Smooth muscle cell (in vitro differentiated cells): ENCODE data around the gene NR3C2. TPM values are rescaled to one million over a fixed set of nuclear protein-coding genes. Genes with fewer than 3 reads are reported as not detected.

Experiments used
- DNase-seq: peaks from one replicate; lab custom pipeline; 2025; ENCODE audit not compliant: unreplicated experiment; lab: John Stamatoyannopoulos, UW
- H2AFZ ChIP-seq: fragments of 200-600 bp; sonication (generic); 2 replicates; pipeline ENCODE4 v1.6.0; 2016; ENCODE audit warnings: antibody characterized with exemption, low read depth, mild to moderate bottlenecking
- H3F3A ChIP-seq: fragments of 200-600 bp; sonication (generic); 2 replicates; pipeline ENCODE4 v1.6.0; 2017; ENCODE audit warnings: antibody characterized with exemption, low read depth
- H3K27ac ChIP-seq: fragments of 200-600 bp; sonication (generic); 2 replicates; pipeline ENCODE4 v1.5.1; 2016; ENCODE audit warnings: low read depth, mild to moderate bottlenecking
- H3K27me3 ChIP-seq: fragments of 200-600 bp; sonication (generic); 2 replicates; pipeline ENCODE4 v1.6.1; 2016; ENCODE audit warnings: low read depth, mild to moderate bottlenecking
- H3K36me3 ChIP-seq: fragments of 200-600 bp; sonication (generic); 2 replicates; pipeline ENCODE4 v1.5.1; 2016; ENCODE audit warnings: low read depth
- H3K4me1 ChIP-seq: fragments of 200-600 bp; sonication (generic); 2 replicates; pipeline ENCODE4 v1.5.1; 2016; ENCODE audit warnings: low read depth
- H3K4me2 ChIP-seq: fragments of 200-600 bp; sonication (generic); 2 replicates; pipeline ENCODE4 v1.6.0; 2016; ENCODE audit warnings: mild to moderate bottlenecking
- H3K4me3 ChIP-seq: fragments of 200-600 bp; sonication (generic); 2 replicates; pipeline ENCODE4 v1.5.1; 2016; ENCODE audit warnings: mild to moderate bottlenecking
- H3K79me2 ChIP-seq: fragments of 200-600 bp; sonication (generic); 2 replicates; pipeline ENCODE4 v1.6.0; 2016; ENCODE audit warnings: low read depth, mild to moderate bottlenecking
- H3K9ac ChIP-seq: fragments of 200-600 bp; sonication (generic); 2 replicates; pipeline ENCODE4 v1.6.0; 2016; ENCODE audit warnings: low read depth
- H3K9me3 ChIP-seq: fragments of 200-600 bp; sonication (generic); replicated peaks from 2 replicates; pipeline ENCODE4 v1.5.1; 2016; ENCODE audit warnings: low read depth
- H4K20me1 ChIP-seq: fragments of 200-600 bp; sonication (generic); 2 replicates; pipeline ENCODE4 v1.6.0; 2016; ENCODE audit warnings: low read depth
- WGBS: methylation state at CpG from one replicate; pipeline ENCODE4 v1.1.7; 2016; ENCODE audit warnings: low lambda C conversion rate; 5-methylcytosine and 5-hydroxymethylcytosine counted together
- polyA plus RNA-seq: library from polyadenylated mRNA; unstranded; fragments of >200 nt; fragmentation: Nextera tagmentation; extraction: Ambion mirVana; gene quantifications from 2 replicates; pipeline ENCODE4 v1.2.1, GENCODE V29; 2016
- total RNA-seq: library from RNA; depleted of rRNA; stranded (reverse); fragments of >200 nt; gene quantifications from 2 replicates; pipeline ENCODE4 v1.2.3, GENCODE V29; 2014
- TF ChIP-seq, protein P1 (sequence below): fragments of 200-600 bp; sonication (generic); IDR thresholded peaks from 2 replicates; pipeline ENCODE4 v1.5.1; 2017; ENCODE audit warnings: borderline replicate concordance, mild to moderate bottlenecking, antibody characterized with exemption; ENCODE audit not compliant: insufficient read depth, poor library complexity, severe bottlenecking

The NR3C2 gene
- total and polyA plus RNA-seq, 2 experiments from 2014 or later: 0.09 TPM; not detected in 1

DNA sequence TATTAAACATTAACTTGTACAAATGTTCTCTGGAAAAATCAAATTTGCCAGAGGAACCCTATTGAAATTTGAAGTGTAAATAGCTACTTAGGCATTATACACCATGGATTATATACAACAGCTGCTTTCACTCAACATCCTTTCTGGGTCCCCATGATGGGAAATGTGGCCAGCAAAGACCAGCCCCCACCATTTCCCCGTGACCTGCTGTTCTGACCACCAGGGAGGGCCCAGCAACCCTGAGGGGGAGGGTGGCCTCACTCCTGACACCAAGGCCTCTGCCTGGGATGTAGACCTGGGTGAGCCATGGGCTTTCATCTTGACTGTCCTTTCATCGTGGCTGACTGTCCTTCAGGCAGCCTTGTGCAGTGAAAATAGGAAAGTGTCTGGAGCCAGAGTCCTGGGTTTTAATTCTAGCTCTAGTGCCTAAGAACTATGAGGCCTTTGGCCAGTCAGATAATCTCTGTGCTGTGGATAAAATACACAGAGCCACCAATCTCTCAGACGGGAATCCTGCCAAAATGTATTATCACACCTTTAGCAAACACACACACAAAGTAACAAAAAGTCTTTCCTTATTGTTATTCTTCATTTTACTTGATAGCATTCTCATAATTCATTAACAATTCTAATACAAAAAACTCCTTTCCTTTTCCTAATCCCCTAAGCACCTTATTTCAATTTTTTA, 45.1 kb downstream of the NR3C2 start:
- H4K20me1 ChIP-seq: no peaks in the 10 kb centered on the region
- H3K27ac ChIP-seq: no peak overlapping the region
- H3K4me3 ChIP-seq: no peak overlapping the region
- H3K79me2 ChIP-seq: no peaks in the 10 kb centered on the region
- WGBS: 80% methylated on average over 3 of the region's 3 CpGs
- H3K36me3 ChIP-seq: no peaks in the 10 kb centered on the region
- H3K4me1 ChIP-seq: no peaks in the 10 kb centered on the region
- no peak overlapping the region for H2AFZ ChIP-seq
- H3K27me3 ChIP-seq: no peaks in the 10 kb centered on the region
- H3K9me3 ChIP-seq: no peaks in the 10 kb centered on the region
- H3K4me2 ChIP-seq: no peak overlapping the region
- no peak overlapping the region for H3K9ac ChIP-seq
- no peak for DNase-seq
- TF ChIP-seq, protein P1, sequence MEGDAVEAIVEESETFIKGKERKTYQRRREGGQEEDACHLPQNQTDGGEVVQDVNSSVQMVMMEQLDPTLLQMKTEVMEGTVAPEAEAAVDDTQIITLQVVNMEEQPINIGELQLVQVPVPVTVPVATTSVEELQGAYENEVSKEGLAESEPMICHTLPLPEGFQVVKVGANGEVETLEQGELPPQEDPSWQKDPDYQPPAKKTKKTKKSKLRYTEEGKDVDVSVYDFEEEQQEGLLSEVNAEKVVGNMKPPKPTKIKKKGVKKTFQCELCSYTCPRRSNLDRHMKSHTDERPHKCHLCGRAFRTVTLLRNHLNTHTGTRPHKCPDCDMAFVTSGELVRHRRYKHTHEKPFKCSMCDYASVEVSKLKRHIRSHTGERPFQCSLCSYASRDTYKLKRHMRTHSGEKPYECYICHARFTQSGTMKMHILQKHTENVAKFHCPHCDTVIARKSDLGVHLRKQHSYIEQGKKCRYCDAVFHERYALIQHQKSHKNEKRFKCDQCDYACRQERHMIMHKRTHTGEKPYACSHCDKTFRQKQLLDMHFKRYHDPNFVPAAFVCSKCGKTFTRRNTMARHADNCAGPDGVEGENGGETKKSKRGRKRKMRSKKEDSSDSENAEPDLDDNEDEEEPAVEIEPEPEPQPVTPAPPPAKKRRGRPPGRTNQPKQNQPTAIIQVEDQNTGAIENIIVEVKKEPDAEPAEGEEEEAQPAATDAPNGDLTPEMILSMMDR: no peak
- no peaks in the 10 kb centered on the region for H3F3A ChIP-seq

DNA sequence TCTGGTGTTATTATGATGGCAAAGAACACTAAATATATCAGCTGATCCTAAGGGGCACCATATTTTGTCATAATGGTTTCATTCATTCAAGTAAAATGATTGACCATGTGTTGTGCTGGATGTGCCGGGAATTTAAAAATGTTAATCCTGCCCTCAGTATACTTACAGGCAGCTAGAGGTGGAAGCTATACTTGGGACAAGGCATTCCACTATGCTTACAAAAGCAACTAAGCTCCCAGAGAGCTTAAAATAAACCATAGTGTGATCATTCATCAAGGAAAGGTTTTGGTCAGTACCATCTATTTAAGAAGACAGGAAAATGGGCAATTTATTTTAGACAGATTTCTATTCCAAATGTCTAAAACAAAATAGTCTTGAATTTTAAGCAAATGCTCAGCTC, 46.4 kb downstream of the NR3C2 start:
- WGBS: 96% methylated on average over 1 of the region's 1 CpG

DNA sequence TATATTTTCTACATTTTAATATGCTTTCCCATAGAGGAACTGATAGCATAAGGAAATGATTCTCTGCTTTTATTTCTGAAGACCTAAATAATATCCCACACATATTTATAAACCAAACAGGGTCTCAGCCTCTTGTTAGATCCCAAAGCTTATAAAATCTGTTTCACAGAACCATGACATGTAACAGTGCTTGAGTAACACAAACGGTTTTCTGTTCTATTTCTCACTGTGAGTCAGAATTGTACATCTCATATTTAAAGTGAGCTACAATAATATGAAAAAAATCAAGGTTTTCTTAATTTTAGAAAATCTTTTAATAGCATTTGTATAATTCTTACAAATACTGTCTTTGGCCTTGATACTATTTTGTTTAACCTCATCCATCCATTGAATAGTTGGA, 51.2 kb downstream of the NR3C2 start:
- 77% methylated on average over 1 of the region's 1 CpG for WGBS
- H3K4me2 ChIP-seq: no peak overlapping the region
- H3K79me2 ChIP-seq: no peaks in the 10 kb centered on the region
- H3K27ac ChIP-seq: no peak overlapping the region
- TF ChIP-seq, protein P1: no peak
- no peak overlapping the region for H3K9ac ChIP-seq
- no peak overlapping the region for H3K4me3 ChIP-seq
- H3K9me3 ChIP-seq: no peaks in the 10 kb centered on the region
- H3K4me1 ChIP-seq: no peaks in the 10 kb centered on the region
- H2AFZ ChIP-seq: no peak overlapping the region
- no peaks in the 10 kb centered on the region for H4K20me1 ChIP-seq
- no peak for DNase-seq
- H3K36me3 ChIP-seq: no peaks in the 10 kb centered on the region
- no peaks in the 10 kb centered on the region for H3F3A ChIP-seq
- no peaks in the 10 kb centered on the region for H3K27me3 ChIP-seq

More for the DNA sequence above, 46.4 kb downstream of the NR3C2 start:
- no peaks in the 10 kb centered on the region for H3F3A ChIP-seq
- no peaks in the 10 kb centered on the region for H4K20me1 ChIP-seq
- no peak for DNase-seq
- no peaks in the 10 kb centered on the region for H3K27me3 ChIP-seq
- no peak overlapping the region for H2AFZ ChIP-seq
- H3K4me3 ChIP-seq: no peak overlapping the region
- H3K36me3 ChIP-seq: no peaks in the 10 kb centered on the region
- TF ChIP-seq, protein P1: no peak
- no peak overlapping the region for H3K9ac ChIP-seq
- no peaks in the 10 kb centered on the region for H3K9me3 ChIP-seq
- no peaks in the 10 kb centered on the region for H3K79me2 ChIP-seq
- H3K4me2 ChIP-seq: no peak overlapping the region
- H3K27ac ChIP-seq: no peak overlapping the region
- no peaks in the 10 kb centered on the region for H3K4me1 ChIP-seq

DNA sequence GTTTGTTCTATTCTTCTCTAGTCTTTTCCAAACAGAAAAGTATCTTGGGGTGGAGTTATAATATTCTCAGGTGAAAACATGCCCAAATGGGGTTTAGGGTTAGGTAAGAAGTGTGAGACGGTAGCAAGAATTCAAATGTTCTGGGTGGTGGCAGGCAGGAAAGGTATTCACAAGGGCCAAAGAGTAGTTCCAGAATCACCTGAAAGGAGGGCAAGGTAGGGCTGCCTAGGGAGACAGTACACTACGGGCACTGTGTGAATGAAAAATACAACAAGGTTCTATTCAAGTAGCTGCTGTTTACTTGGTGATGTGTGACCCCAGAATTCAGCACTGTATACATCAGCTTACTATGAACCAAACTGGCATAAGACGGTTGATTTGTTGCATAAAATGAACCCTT, 51.9 kb downstream of the NR3C2 start:
- Histone ChIP-seq H3K9ac (no peak overlapping the region), H3K79me2 (no peaks in the 10 kb centered on the region), H3F3A (no peaks in the 10 kb centered on the region), H3K4me2 (no peak overlapping the region), H3K36me3 (no peaks in the 10 kb centered on the region), H3K27ac (no peak overlapping the region), H4K20me1 (no peaks in the 10 kb centered on the region), H2AFZ (no peak overlapping the region), H3K4me3 (no peak overlapping the region), H3K27me3 (no peaks in the 10 kb centered on the region), H3K4me1 (no peaks in the 10 kb centered on the region), H3K9me3 (no peaks in the 10 kb centered on the region)
- DNase-seq: no peak
- TF ChIP-seq, protein P1: no peak
- WGBS: 87% methylated on average over 3 of the region's 3 CpGs
